K562 (cell line): ENCODE data around the gene TEPSIN. TPM values are rescaled to one million over a fixed set of nuclear protein-coding genes. Genes with fewer than 3 reads are reported as not detected.

ENCODE experiments used
- COPS2 ChIP-seq: fragments of 450-650 bp; conservative IDR thresholded peaks from 2 replicates; pipeline ENCODE4 v1.6.1; 2016; ENCODE audit warnings: mild to moderate bottlenecking, moderate library complexity
- CREB3 ChIP-seq: fragments of 450-650 bp; conservative IDR thresholded peaks from 2 replicates; pipeline ENCODE4 v1.6.1; 2016; ENCODE audit warnings: missing genetic modification characterization, low read depth, mild to moderate bottlenecking, missing compliant biosample characterization, moderate library complexity
- EGR1 ChIP-seq: fragments of 450-650 bp; conservative IDR thresholded peaks from 2 replicates; pipeline ENCODE4 v1.6.1; 2017; ENCODE audit warnings: mild to moderate bottlenecking
- FOXM1 ChIP-seq, 2 experiments: fragments of 450-650 bp in 1 of 2; sonication (generic) in 1 of 2; formaldehyde crosslinking in 1 of 2; IDR thresholded peaks; 2 replicates each; pipeline versions ENCODE4 v1.6.1 to v1.9.0; 2017 to 2022; ENCODE audit warnings: low read depth in 2 of 2, mild to moderate bottlenecking in 2 of 2, missing genetic modification reagents in 1 of 2, moderate library complexity in 1 of 2
- HES1 ChIP-seq: fragments of 450-650 bp; IDR thresholded peaks from 2 replicates; pipeline ENCODE4 v1.6.1; 2016; ENCODE audit warnings: low read depth, mild to moderate bottlenecking, moderate library complexity
- POLR2G ChIP-seq: fragments of 200-400 bp; formaldehyde crosslinking; IDR thresholded peaks from 2 replicates; pipeline ENCODE4 v1.6.1; 2017; ENCODE audit warnings: low read depth, mild to moderate bottlenecking, antibody characterized with exemption, low read length, moderate library complexity
- RBM22 ChIP-seq: fragments of 200-400 bp; formaldehyde crosslinking; IDR thresholded peaks from 2 replicates; pipeline ENCODE4 v1.6.1; 2018; ENCODE audit warnings: low read length, low read depth; ENCODE audit not compliant: poor library complexity, severe bottlenecking
- SNAPC5 ChIP-seq: fragments of 250-450 bp; sonication (Bioruptor Pico); IDR thresholded peaks from 2 replicates; pipeline ENCODE4 v1.8.0; 2021; ENCODE audit warnings: moderate library complexity, mild to moderate bottlenecking, inconsistent platforms
- ZBTB40 ChIP-seq, 2 experiments: fragments of 450-650 bp in 1 of 2; sonication (generic) in 1 of 2; formaldehyde crosslinking in 1 of 2; IDR thresholded peaks; 2 replicates each; pipeline versions ENCODE4 v1.7.1 to v1.9.0; 2016 to 2022; ENCODE audit warnings: inconsistent platforms in 1 of 2, mild to moderate bottlenecking in 1 of 2, missing genetic modification reagents in 1 of 2
- ZNF133 ChIP-seq: fragments of 250-450 bp; sonication (Bioruptor Pico); IDR thresholded peaks from 2 replicates; pipeline ENCODE4 v1.4.0; 2020; ENCODE audit warnings: mild to moderate bottlenecking
- ZNF57 ChIP-seq: fragments of 450-650 bp; formaldehyde crosslinking; IDR thresholded peaks from 2 replicates; pipeline ENCODE4 v1.4.0; 2020; ENCODE audit warnings: mild to moderate bottlenecking, moderate library complexity
- polyA plus RNA-seq, 8 experiments: library from polyadenylated mRNA; depleted of rRNA in 4 of 8; stranded (reverse) in 5 of 8; unstranded in 3 of 8; fragments of >200 nt; fragmentation: Nextera tagmentation in 2 of 8; fragmentation: Illumina TruSeq in 1 of 8; extraction: Ambion mirVana in 2 of 8; extraction: Trizol in 1 of 8; gene quantifications; 2 replicates each; pipeline versions ENCODE4 v1.2.1 to v1.2.3, GENCODE V29; 2011 to 2014; ENCODE audit warnings: inconsistent platforms in 1 of 8, missing spikeins in 1 of 8
- total RNA-seq, 7 experiments: library from RNA; depleted of rRNA in 6 of 7; stranded (reverse); fragments of >200 nt in 6 of 7; fragmentation: Illumina TruSeq in 2 of 7; extraction: Trizol in 2 of 7; gene quantifications; 2 replicates each; pipeline versions ENCODE4 v1.2.1 to v1.2.3, GENCODE V29; 2011 to 2021; ENCODE audit warnings: low replicate concordance in 1 of 7

Gene TEPSIN
- total and polyA plus RNA-seq, 9 of the 15 experiments (the other 6 are each of a cell fraction or from before 2014, with no cell fraction given) = 0.80 to 29.8 (median 5.3) TPM

- TF ChIP-seq ZBTB40 (IDR thresholded peaks at IDR 0.05) (no peak), ZBTB40 (CRISPR knock-in tag; IDR thresholded peaks at IDR 0.05) (no peak), ZNF133 (CRISPR knock-in tag) (no peak), ZNF57 (no peak), HES1 (no peak), RBM22 (peak; percentile 12), FOXM1 (IDR thresholded peaks at IDR 0.05; ENCODE audit: low read depth) (no peak), FOXM1 (CRISPR knock-in tag; IDR thresholded peaks at IDR 0.05; ENCODE audit: low read depth) (no peak), POLR2G (0 out of 2 replicates have a peak, but pooled peaks have one; percentile 22), EGR1 (no peak), SNAPC5 (CRISPR knock-in tag) (no peak), CREB3 (no peak), COPS2 (no peak)
Measured at GRCh38 chr17:81249223-81250040, 10.6 kb upstream of the TEPSIN start (continued).
